Uterus (tissue), 4 donors: Measurements from ENCODE around the gene CASP10. TPM values are rescaled to one million over a fixed set of nuclear protein-coding genes. Genes with fewer than 3 reads are reported as not detected.
"Not testable (repeated sequence)": the region's sequence is repeated elsewhere in the genome, so short reads cannot be mapped to it uniquely, and the experiment has no call there.

Source experiments
- DNase-seq, 2 donors: peaks; one replicate each; pipeline ENCODE4 v3.0.0-alpha.2; 2019 to 2020
- H3K27ac ChIP-seq, 2 donors: fragments of 200-600 bp; sonication (generic); 1 replicate in 1 of 2; 2 replicates in 1 of 2; pipeline ENCODE4 v1.5.1; 2016 to 2018
- H3K27me3 ChIP-seq, 2 donors: fragments of 200-600 bp; sonication (generic); one replicate each; pipeline ENCODE4 v1.5.1; 2018 to 2019; ENCODE audit warnings: control low read depth in 1 of 2
- H3K36me3 ChIP-seq, 2 donors: fragments of 200-600 bp; sonication (generic); one replicate each; pipeline ENCODE4 v1.5.1; 2019; ENCODE audit warnings: control low read depth in 1 of 2
- H3K4me1 ChIP-seq, 2 donors: fragments of 200-600 bp; sonication (generic); one replicate each; pipeline ENCODE4 v1.5.1; 2018 to 2019; ENCODE audit warnings: control low read depth in 1 of 2
- H3K4me3 ChIP-seq, 2 donors: fragments of 200-600 bp; sonication (generic); 1 replicate in 1 of 2; 2 replicates in 1 of 2; pipeline ENCODE4 v1.5.1; 2018 to 2019; ENCODE audit warnings: mild to moderate bottlenecking in 1 of 2
- H3K9me3 ChIP-seq, 2 donors: fragments of 200-600 bp; sonication (generic); one replicate each; pipeline ENCODE4 v1.5.1; 2019; ENCODE audit warnings: control low read depth in 1 of 2
- POLR2A ChIP-seq, 2 donors: fragments of 450-650 bp; IDR thresholded peaks; one replicate each; pipeline ENCODE4 v1.6.1; 2016; ENCODE audit warnings: antibody characterized with exemption in 2 of 2, mild to moderate bottlenecking in 1 of 2, moderate library complexity in 1 of 2
- intact Hi-C: fragments of 100-400 bp; cut with DNase I; formaldehyde crosslinking; loops from one replicate; pipeline ENCODE4 v1.15.1; 2023; ENCODE audit warnings: low total_unique reads
- total RNA-seq, 4 donors: library from RNA; depleted of rRNA in 3 of 4; stranded (reverse); fragments of >200 nt in 3 of 4; gene quantifications; one replicate each; pipeline versions ENCODE4 v1.1.0 to v1.2.4, GENCODE V29; 2014 to 2023
- TF ChIP-seq, protein P1 (sequence below), 4 experiments: fragments of 200-600 bp in 2 of 4; fragments of 450-650 bp in 2 of 4; sonication (generic) in 2 of 4; IDR thresholded peaks; one replicate each; pipeline ENCODE4 v1.5.1; 2016 to 2019; ENCODE audit warnings: antibody characterized with exemption in 4 of 4, mild to moderate bottlenecking in 2 of 4, moderate library complexity in 1 of 4
- donor health status: DM: yes; HTN: yes; CAD: no.

The CASP10 gene
- total RNA-seq, 4 donors from 2014 or later, result 1.8 to 21.6 (median 11.7) TPM

DNA sequence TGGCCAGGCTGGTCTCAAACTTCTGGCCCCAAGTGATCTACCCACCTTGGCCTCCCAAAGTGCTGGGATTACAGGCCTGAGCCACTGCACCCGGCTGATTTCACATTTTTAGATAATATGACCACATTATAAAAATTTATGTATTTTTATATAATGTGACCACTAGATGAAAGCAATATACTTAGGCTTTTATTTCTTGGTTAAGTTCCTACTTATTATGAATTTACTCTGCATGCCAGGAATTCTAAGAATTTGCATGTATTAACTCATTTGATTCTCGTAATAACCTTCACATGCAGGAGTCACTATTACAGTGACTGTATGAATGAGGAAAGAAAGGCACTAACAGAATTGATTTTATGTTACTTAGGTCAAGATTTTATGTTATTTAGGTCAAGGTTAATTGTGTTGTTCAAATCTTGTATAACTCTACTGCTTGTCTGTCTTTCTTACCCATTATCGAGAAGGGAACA is 51.8 kb downstream of the CASP10 start:
- Histone ChIP-seq H3K27ac (no peak overlapping the region), H3K4me1 (no peaks in the 10 kb centered on the region), H3K27me3 (no peaks in the 10 kb centered on the region), H3K9me3 (no peaks in the 10 kb centered on the region), H3K4me3 (no peak overlapping the region), H3K36me3 (no peaks in the 10 kb centered on the region)
- no peak for TF ChIP-seq POLR2A (IDR thresholded peaks at IDR 0.05)
- TF ChIP-seq, protein P1, sequence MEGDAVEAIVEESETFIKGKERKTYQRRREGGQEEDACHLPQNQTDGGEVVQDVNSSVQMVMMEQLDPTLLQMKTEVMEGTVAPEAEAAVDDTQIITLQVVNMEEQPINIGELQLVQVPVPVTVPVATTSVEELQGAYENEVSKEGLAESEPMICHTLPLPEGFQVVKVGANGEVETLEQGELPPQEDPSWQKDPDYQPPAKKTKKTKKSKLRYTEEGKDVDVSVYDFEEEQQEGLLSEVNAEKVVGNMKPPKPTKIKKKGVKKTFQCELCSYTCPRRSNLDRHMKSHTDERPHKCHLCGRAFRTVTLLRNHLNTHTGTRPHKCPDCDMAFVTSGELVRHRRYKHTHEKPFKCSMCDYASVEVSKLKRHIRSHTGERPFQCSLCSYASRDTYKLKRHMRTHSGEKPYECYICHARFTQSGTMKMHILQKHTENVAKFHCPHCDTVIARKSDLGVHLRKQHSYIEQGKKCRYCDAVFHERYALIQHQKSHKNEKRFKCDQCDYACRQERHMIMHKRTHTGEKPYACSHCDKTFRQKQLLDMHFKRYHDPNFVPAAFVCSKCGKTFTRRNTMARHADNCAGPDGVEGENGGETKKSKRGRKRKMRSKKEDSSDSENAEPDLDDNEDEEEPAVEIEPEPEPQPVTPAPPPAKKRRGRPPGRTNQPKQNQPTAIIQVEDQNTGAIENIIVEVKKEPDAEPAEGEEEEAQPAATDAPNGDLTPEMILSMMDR (IDR thresholded peaks at IDR 0.05), result no peak
- no peak for DNase-seq
- intact Hi-C loops, result no loop called here

DNA sequence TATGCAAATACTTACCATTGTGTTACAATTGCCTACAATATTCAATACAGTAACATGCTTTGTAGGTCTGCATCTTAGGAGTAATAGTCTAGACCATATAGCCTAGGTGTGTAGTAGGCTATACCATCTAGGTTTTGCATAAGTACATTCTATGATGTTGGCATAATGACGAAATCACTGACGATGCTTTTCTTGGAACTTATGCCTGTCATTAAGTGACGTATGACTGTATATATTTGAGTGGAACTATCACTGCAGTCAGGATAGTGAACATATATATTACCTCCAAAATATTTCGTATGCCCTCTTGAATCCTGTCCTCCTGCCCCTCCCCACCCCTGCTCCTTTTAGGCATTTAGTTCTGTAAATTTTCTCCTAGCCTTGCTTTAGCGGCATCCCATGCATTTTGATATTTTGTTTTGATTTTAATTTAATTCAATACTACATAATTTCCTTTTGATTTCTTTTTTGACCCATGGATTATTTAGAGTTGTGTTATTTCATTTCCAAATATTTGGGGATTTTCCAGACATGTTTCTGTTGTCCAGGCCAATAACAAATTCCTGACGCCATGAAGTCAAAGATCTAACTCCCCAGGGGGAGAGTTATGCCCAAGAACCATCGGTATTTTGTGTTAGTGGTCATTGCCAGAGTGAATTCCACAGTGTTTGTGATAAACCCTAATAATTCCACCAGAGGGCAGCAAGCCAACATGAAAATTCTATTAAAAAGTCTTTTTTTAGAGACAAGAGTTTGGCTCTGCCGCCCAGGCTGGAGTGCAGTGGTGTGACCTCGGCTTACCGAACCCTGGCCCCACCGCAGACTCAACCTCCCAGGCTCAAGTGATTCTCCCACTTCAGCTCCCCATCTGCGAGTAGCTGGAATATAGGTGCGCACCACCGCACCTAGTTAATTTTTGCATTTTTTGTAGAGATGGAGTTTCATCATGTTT is 53.2 kb downstream of the CASP10 start:
- Histone ChIP-seq H3K27ac (peak overlapping the region in 1 of 2 donors; percentile 22), H3K4me1 (no peaks in the 10 kb centered on the region), H3K4me3 (no peak overlapping the region), H3K9me3 (no peaks in the 10 kb centered on the region), H3K27me3 (no peaks in the 10 kb centered on the region), H3K36me3 (no peaks in the 10 kb centered on the region)
- intact Hi-C loops, result no loop called here
- no peak for TF ChIP-seq POLR2A (IDR thresholded peaks at IDR 0.05)
- TF ChIP-seq, protein P1 (IDR thresholded peaks at IDR 0.05), result peak; percentile 49 to 68 (median 62)
- DNase-seq, result peak; percentile 44 to 64

DNA sequence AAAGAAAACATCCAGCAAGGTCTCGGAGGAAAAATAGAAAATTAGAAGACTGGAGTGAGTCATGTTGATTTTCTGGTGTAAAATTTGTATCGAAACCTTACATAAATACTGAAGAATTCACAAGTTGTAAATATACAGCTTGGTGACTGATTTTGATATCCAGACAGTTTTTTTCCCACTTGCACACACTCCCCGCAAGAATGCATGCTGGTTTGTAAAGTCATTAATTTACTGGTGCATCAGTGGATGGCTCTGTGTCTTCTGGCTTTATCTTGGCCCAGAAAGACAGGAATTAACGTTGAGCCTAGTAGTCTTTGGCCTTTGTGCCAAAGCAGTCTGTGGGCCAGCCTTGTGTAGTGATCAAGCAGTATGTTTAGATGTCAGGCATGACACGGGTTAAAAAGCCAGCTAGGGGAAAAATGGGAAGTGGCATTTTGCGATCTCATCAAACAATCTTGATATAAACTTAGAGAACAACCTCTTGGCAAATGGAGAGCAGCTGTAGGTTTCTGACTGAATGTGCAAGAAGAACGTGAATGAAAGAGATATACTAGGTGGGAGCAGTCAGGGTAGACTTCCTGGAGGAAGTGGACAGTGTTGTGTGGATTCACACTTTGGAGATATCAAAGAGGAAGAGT is 54.7 kb downstream of the CASP10 start:
- Histone ChIP-seq H3K27me3 (no peaks in the 10 kb centered on the region), H3K4me3 (no peak overlapping the region), H3K4me1 (no peaks in the 10 kb centered on the region), H3K36me3 (no peaks in the 10 kb centered on the region), H3K27ac (no peak overlapping the region), H3K9me3 (no peaks in the 10 kb centered on the region)
- DNase-seq, result no peak
- TF ChIP-seq, protein P1 (IDR thresholded peaks at IDR 0.05), result no peak
- no peak for TF ChIP-seq POLR2A (IDR thresholded peaks at IDR 0.05)
- intact Hi-C loops, result no loop called here

DNA sequence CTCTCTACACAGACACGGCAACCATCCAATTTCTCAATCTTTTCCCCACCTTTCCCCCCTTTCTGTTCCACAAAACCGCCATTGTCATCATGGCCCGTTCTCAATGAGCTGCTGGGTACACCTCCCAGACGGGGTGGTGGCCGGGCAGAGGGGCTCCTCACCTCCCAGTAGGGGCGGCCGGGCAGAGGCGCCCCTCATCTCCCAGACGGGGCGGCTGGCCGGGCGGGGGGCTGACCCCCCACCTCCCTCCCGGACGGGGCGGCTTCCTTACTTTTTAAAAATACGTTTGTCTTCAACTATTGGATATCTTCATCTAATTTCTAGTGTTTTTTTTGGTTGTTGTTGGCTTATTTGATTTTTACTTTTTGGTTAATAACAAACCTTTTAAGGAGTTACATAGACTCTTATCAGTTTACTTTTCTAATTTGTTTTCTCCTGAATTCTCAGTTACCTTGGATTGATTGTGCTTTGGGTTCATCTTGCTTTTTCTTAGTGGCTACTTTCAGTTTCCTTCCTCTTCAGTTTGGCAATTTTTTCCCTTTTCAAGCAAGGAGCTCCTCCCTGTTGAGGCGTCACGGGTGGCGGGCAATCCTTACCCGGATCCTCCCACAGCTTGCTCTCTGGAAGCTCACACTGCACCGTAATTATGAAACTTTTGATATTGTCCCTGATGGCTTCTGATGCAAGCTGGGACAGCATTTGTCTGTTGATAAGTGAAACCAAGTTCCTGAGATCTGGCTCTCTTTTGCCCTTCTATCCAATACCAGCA is 56.4 kb downstream of the CASP10 start:
- H3K36me3 ChIP-seq, H3K4me1 ChIP-seq, intact Hi-C loops, H3K9me3 ChIP-seq, H3K4me3 ChIP-seq, H3K27me3 ChIP-seq: not testable (repeated sequence)
- peak; percentile 49 to 59 for DNase-seq
- H3K27ac ChIP-seq, result peak overlapping the region; percentile 10 to 40

DNA sequence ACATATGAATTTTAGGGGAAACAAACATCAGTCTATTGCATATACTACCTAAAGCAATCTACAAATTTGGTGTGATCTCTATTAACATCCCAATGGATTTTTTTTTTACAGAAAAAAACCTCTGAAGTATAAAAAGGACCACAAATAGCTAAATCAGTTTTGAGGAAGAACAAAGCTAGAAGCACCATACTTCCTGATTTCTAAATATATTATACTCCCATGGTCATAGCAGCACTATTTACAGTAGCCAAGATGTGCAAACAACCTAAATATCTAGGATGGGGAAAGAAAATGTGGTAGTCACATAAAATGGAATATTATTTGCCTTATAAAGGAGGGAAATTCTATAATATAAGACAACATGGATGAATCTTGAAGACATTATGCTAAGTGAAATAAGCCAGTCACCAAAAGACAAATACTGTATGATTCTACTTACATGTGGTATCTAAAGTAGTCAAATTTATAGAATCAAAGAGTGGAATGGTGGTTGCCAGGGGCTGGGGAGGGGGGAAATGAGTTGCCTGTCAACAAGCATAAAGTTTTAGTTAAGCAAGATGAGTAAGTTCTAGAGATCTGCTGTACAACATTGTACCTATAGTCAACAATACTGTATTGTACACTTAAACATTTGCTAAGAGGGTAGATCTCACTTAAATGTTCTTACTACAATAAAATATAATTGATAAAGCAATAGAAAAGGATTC is 59.8 kb downstream of the CASP10 start:
- no peak for DNase-seq
- Histone ChIP-seq H3K27ac (no peak overlapping the region), H3K4me1 (no peaks in the 10 kb centered on the region), H3K27me3 (no peaks in the 10 kb centered on the region), H3K9me3 (no peaks in the 10 kb centered on the region), H3K4me3 (no peak overlapping the region), H3K36me3 (no peaks in the 10 kb centered on the region)
- TF ChIP-seq POLR2A (IDR thresholded peaks at IDR 0.05), result no peak
- TF ChIP-seq, protein P1 (IDR thresholded peaks at IDR 0.05), result no peak
- intact Hi-C loops, result no loop called here
